GM19452 (cell line): ENCODE data around the gene EGFL6.
"Not testable (repeated sequence)": the region's sequence is repeated elsewhere in the genome, so short reads cannot be mapped to it uniquely, and the experiment has no call there.

Experiments
- ATAC-seq: cut with Tn5 transposase; IDR thresholded peaks from one replicate; pipeline ENCODE4 v1.9.1; 2021; ENCODE audit not compliant: unreplicated experiment

Gene EGFL6

DNA sequence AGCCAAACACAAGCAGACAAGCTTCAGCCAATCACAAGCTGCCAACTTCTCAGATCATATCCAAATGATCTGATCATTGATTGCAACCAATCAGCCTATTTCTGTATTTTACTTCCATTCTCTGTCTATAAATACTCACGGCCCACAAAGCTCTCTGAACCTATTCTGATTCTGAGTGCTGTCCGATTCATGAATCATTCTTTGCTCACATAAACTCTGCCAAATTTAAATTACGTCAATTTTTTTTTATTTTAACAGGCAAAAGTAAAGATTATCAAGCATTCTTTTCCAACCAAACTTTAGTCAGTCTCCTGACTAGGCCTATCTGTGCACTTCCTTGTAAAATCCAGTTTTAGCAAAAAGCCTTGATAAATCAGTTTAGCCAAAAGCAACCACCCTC is 81.7 kb downstream of the EGFL6 start:
- no peak for ATAC-seq

DNA sequence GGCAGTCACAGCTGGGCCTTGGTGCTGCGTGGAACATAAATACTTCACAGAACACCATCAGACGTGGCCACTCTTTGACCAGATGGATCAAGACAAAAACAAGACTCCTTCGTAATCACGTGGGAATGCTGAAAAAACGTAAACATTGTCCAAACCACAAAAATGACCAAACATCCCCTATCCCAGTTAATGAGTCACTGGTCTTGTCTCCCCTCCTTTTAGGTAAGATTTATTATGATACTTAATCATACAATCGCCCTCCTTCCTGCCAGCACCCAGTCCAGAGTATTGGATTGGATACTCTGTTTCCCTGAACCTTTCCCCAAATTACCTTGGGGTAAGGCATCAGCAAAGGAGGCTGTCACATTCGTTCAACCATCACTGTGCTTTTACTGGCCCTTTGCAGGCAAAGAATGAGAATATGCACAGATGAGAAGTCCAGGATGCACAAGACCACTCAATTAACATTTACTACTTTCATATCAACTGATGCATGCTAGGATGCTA is 82.9 kb downstream of the EGFL6 start:
- ATAC-seq, result no peak

GRCh38 chrX:13652850-13653693 is 83.7 kb downstream of the EGFL6 start, which contains the start of gene TCEANC:
TSS of gene TCEANC (plus strand) at chrX:13653141. CDS start at chrX:13662509, 9,368 bp downstream.
- peak; percentile 92 for ATAC-seq

DNA sequence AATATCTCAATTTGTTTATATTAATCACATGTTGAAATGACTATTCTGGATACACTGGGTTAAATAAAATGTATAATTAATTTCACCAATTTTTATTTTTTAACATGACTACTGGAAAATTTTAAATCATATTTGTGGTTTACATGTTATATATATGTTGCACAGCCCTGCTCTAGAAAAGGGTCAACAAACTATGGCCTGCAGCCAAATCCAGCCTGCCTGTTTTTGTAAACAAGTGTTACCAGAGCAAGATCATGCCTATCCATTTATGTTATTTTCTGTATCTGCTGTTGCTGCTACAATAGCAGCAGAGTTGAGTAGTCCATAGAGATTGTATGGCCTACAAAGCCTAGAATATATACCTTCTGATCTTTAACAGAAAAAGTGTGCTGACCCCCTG is 84.7 kb downstream of the EGFL6 start:
- ATAC-seq, result no peak

DNA sequence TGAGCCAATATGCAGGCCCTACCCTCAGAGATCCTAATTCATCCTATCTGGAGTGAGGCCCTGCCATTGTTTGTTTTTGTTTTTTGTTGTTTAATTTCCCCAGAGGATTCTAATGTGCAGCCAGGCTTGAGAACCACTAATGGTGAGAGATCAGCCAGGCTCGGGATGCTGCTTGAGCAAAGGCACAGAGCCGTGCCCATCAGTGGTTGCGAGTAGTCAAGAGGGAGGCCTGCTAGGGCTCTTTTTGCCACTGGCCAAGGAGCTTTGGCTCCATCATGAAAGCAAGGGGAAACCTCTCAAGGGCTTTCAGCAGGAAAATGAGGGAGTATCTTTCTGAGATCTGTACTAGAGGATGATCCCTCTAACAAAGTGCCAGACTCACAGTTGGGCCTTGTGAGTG is 86.3 kb downstream of the EGFL6 start:
- ATAC-seq, result no peak

- ATAC-seq, result no peak
Observed at GRCh38 chrX:13658602-13659001, 89.2 kb downstream of the EGFL6 start.

GRCh38 chrX:13659063-13659462 is 89.7 kb downstream of the EGFL6 start:
- no peak for ATAC-seq

DNA sequence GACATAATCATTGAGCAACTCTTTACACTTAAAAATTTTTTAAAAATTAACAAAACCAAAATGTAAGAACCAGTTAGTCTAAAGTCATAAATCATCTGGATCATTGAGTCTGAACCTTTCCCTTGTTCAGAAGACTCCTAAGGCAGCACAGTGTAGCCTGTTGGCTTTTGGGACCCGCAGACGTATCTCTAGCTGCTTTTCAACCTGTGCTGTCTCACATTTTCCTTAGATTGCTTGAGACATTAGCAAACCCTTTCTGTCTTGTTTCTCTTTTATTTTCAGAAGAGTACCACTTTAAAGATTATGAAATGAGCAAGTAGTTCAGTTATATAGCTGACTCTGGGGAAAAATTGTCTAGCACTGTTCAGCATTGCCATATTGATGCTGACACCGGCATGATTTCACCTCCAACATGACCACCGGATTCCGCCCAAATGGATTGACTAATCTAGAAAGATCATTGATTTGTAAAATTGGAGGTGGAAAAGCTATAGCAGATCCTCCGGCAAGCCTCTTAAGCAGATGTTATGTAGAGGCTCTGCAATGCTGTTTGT is 92.4 kb downstream of the EGFL6 start:
- no peak for ATAC-seq

GRCh38 chrX:13662355-13662791 is 93.0 kb downstream of the EGFL6 start:
- no peak for ATAC-seq

DNA sequence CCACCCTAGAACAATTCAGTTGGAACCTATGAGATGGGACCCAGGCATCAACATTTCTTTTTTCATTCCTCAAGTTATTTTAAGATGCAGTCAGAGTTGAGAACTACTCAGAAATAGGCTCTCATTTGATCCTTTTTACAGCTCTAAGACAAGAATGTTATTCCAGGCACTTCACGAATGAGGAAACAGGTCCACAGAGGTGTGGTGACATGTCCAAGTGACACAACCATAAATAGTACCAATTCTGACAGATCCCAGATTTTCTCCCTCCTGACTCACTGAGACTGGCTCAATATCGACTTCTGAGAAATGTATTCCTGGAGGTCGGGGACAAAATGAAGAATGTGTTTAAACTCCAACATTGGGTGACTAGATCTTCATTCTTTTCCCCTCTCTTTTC is 94.6 kb downstream of the EGFL6 start:
- no peak for ATAC-seq

GRCh38 chrX:13666836-13667235 is 97.4 kb downstream of the EGFL6 start:
- ATAC-seq, result no peak

DNA sequence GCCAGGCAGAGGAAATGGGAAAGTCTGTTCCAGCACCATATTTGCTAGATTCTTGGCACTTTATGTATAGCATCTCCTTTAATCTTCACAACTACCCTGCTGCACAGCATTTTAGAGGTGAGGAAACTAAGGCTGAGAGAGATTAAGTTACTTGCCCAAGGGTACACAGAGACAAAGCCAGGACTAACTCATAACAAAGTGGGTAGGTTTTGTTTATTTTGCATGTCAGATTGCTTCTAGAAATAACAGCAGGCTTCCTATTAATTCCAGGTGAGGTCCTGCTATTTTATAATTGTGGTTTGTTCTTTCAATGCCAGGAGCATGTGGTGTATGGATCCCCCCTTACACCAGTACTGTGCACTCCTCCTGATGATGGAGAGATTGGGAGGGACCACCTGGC is 98.5 kb downstream of the EGFL6 start:
- ATAC-seq, result no peak

DNA sequence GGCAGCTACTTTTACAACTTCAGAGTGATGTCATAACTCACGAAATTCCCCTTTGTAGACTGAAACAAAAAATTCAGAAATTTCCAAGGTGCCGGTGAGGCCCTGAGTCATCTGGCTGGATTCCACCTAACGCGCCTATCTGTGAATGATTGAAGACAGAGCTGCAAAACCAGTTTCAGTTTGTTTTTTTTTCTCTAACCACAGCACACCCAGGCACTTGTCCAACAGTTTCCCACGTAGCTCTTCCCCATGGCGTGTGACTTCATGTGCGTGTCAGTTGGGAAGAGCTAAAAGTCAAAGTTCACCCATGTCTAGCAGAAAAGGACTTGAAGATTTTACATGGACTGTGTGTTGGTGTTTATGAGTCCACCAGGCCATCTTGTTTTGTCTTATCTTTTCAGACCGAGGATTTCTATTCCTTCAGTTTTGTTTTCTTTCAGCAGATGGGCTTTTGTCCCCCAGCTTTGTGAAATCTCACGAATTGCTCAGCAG is 99.9 kb downstream of the EGFL6 start:
- ATAC-seq, result peak; percentile 72

DNA sequence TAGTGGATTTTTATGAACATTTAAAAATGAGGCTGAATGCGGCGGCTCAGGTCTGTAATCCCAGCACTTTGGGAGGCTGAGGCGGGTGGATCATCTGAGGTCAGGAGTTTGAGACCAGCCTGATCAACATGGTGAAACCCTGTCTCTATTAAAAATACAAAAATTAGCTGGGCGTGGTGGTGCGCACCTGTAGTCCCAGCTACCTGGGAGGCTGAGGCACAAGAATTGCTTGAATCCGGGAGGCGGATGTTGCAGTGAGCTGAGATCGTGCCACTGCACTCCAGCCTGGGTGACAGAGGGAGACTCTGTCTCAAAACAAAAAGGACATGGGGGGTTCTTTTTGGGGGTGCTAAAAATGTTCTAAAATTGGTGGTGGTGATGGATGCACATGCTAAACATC is 100.4 kb downstream of the EGFL6 start:
- ATAC-seq, result not testable (repeated sequence)

DNA sequence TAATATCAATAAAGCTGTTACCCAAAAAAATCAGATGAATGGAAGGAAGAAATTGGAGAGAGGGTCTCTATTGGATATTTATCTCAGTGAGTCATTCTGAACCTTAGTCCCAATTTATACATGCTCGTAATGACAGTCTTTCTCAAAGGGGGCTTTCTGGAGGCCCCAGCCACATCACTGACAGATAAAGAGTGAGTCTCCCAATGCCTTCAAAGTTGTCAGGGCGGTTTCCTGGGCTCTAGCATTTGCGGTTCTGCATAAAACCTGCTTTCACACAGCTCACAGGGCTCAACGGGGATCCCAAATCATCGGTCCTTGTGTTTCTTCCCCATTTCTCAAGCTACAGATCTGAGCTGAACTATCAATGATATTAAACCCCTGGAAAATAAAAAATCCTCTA is 100.8 kb downstream of the EGFL6 start:
- no peak for ATAC-seq

GRCh38 chrX:13673016-13673415 is 103.6 kb downstream of the EGFL6 start:
- no peak for ATAC-seq

- no peak for ATAC-seq
Observed at GRCh38 chrX:13676885-13677284, 107.5 kb downstream of the EGFL6 start.

DNA sequence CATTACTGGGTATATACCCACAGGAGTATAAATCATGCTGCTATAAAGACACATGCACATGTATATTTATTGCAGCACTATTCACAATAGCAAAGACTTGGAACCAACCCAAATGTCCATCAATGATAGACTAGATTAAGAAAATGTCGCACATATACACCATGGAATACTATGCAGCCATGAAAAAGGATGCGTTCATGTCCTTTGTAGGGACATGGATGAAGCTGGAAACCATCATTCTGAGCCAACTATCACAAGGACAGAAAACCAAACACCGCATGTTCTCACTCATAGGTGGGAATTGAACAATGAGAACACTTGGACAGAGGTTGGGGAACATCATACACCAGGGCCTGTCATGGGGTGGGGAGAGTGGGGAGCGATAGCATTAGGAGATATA is 110.3 kb downstream of the EGFL6 start:
- ATAC-seq, result not testable (repeated sequence)

- ATAC-seq, result no peak
Observed at GRCh38 chrX:13681595-13681994, 112.2 kb downstream of the EGFL6 start.
